SU-DHL-6 (cell line): Measurements from ENCODE around the gene WNT1.

Experiments
- EZH2phosphoT487 ChIP-seq: fragments of 200-600 bp; sonication (generic), shearing (Covaris generic); conservative IDR thresholded peaks from 2 replicates; pipeline ENCODE4 v1.6.1; 2018; ENCODE audit warnings: mild to moderate bottlenecking, antibody characterized with exemption, low read length, moderate library complexity, mixed read lengths
- TF ChIP-seq, protein P1 (sequence below): fragments of 200-600 bp; sonication (generic); IDR thresholded peaks from one replicate; pipeline ENCODE4 v1.5.1; 2017; ENCODE audit warnings: antibody characterized with exemption, mild to moderate bottlenecking, low read length, moderate library complexity; ENCODE audit not compliant: insufficient read depth, poor library complexity, severe bottlenecking

DNA sequence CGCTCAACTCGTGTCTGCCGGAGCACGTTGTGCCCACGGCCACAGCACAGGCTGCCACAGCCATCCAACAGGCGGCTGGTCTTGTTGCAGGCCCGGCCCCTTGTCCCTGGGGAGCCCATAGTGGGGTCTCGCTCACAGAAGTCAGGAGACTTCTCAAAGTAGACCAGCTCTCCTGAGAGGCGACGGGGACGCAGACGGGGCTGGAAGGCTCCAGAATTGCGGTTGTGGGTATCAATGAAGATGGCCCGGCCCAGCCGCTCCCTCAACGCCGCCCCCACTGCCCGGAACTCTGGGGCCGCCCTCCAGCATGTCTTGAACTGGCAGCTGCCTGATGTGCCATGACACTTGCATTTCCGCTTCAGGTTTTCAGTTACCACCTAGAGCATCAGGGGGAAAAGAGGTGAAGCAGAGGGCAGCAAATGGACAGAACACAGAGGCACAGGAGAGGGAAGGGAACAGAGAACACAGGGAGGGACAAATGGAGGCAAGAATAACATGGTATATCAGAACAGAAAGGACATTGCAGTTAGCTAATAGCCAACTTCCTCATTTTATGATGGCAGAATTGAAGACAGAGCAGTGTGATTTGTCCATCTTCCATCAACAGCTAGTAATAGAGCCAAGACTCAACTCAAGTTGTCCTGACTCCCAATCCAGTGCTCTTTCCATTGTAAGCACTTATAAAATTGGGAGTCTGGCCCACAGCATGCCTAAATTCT is 11.8 kb upstream of the WNT1 start:
- TF ChIP-seq, protein P1, sequence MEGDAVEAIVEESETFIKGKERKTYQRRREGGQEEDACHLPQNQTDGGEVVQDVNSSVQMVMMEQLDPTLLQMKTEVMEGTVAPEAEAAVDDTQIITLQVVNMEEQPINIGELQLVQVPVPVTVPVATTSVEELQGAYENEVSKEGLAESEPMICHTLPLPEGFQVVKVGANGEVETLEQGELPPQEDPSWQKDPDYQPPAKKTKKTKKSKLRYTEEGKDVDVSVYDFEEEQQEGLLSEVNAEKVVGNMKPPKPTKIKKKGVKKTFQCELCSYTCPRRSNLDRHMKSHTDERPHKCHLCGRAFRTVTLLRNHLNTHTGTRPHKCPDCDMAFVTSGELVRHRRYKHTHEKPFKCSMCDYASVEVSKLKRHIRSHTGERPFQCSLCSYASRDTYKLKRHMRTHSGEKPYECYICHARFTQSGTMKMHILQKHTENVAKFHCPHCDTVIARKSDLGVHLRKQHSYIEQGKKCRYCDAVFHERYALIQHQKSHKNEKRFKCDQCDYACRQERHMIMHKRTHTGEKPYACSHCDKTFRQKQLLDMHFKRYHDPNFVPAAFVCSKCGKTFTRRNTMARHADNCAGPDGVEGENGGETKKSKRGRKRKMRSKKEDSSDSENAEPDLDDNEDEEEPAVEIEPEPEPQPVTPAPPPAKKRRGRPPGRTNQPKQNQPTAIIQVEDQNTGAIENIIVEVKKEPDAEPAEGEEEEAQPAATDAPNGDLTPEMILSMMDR: no peak
- TF ChIP-seq EZH2phosphoT487: no peak
